HEK293T (cell line): ENCODE data around the gene RAD51B.

Experiments used
- CTBP1 ChIP-seq: fragments of 450-650 bp; IDR thresholded peaks from 2 replicates; pipeline ENCODE4 v1.6.1; 2016; ENCODE audit warnings: borderline replicate concordance
- FOXK2 ChIP-seq: fragments of 450-650 bp; IDR thresholded peaks from 2 replicates; pipeline ENCODE4 v1.6.1; 2016; ENCODE audit warnings: mild to moderate bottlenecking
- HDGF ChIP-seq: fragments of 450-650 bp; IDR thresholded peaks from 2 replicates; pipeline ENCODE4 v1.6.1; 2017; ENCODE audit warnings: antibody characterized with exemption, borderline replicate concordance
- L3MBTL2 ChIP-seq: fragments of 450-650 bp; conservative IDR thresholded peaks from 2 replicates; pipeline ENCODE4 v1.6.1; 2016; ENCODE audit warnings: mild to moderate bottlenecking
- LEF1 ChIP-seq: fragments of 450-650 bp; IDR thresholded peaks from 2 replicates; pipeline ENCODE4 v1.6.1; 2017; ENCODE audit warnings: mild to moderate bottlenecking, borderline replicate concordance
- SP1 ChIP-seq: fragments of 450-650 bp; IDR thresholded peaks from 2 replicates; pipeline ENCODE4 v1.6.1; 2017
- SUZ12 ChIP-seq: fragments of 450-650 bp; IDR thresholded peaks from 2 replicates; pipeline ENCODE4 v1.6.1; 2016; ENCODE audit warnings: mild to moderate bottlenecking
- ZNF384 ChIP-seq: fragments of 450-650 bp; IDR thresholded peaks from 2 replicates; pipeline ENCODE4 v1.6.1; 2016
- TF ChIP-seq, protein P1 (sequence below): fragments of 450-650 bp; IDR thresholded peaks from 2 replicates; pipeline ENCODE4 v1.6.1; 2016

DNA sequence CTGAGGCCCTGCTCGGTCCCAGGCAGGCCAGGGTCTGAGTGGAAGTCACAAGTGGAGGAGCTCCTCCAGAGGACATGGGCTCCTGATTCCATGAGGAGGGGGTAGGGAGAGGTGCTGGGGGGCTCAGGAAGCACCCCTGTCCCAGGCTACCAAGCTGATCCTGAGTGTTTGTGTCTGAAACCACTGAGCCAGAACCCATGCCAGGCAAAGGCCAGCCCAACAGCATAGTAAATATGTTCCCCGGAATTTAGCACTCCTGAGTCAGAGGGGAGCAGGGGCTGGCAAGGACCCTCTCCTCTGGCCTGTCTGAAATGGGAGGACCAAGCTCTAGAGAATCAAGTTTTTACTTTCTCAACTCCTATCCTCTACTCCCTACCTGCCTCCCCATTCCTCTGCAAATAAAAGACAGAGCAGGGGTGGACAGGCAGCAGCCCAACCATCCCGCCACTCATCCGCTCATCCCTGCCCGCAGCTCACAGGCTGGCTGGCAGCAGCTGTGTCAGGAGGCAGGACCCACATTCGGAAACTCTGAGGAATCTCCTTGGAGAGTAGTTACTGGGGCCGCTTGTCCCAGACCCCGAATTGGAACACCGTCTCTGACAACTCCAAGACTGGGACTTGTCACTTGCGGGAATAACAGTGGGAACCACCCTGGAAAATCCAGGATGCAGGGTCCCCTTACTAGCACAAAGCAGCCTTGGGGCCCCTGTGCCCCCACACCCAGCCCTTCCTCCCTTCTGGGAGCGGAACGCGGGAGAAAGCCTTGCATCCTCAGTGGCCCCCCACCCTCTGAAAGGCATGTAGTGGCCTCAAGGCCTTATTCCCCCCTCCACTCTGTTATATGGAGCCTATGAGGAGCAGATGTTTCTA, 870.7 kb downstream of the RAD51B start:
- TF ChIP-seq HDGF: no peak
- no peak for TF ChIP-seq LEF1
- no peak for TF ChIP-seq L3MBTL2
- TF ChIP-seq SP1: no peak
- TF ChIP-seq FOXK2: no peak
- no peak for TF ChIP-seq ZNF384
- TF ChIP-seq, protein P1, sequence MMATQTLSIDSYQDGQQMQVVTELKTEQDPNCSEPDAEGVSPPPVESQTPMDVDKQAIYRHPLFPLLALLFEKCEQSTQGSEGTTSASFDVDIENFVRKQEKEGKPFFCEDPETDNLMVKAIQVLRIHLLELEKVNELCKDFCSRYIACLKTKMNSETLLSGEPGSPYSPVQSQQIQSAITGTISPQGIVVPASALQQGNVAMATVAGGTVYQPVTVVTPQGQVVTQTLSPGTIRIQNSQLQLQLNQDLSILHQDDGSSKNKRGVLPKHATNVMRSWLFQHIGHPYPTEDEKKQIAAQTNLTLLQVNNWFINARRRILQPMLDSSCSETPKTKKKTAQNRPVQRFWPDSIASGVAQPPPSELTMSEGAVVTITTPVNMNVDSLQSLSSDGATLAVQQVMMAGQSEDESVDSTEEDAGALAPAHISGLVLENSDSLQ: no peak
- no peak for TF ChIP-seq CTBP1
- TF ChIP-seq SUZ12: no peak
